NB4 (cell line): ENCODE measurements around the gene AGAP1.

Source experiments
- DNase-seq: peaks from one replicate; pipeline ENCODE4 v3.0.0; 2010; ENCODE audit warnings: low read depth
- H3K4me3 ChIP-seq: one replicate; pipeline ENCODE4 v1.5.1; 2011; ENCODE audit warnings: mild to moderate bottlenecking, low read depth, low read length, moderate library complexity
- CTCF ChIP-seq: IDR thresholded peaks from one replicate; pipeline ENCODE4 v1.5.1; 2012; ENCODE audit warnings: low read depth, low read length
- MAX ChIP-seq: IDR thresholded peaks from 2 replicates; pipeline ENCODE4 v1.6.1; 2011; ENCODE audit warnings: low read depth, low read length
- MYC ChIP-seq: IDR thresholded peaks from 2 replicates; pipeline ENCODE4 v1.6.1; 2011; ENCODE audit warnings: low read depth, low read length
- POLR2A ChIP-seq: IDR thresholded peaks from 2 replicates; pipeline ENCODE4 v1.6.1; 2011; ENCODE audit warnings: mild to moderate bottlenecking; ENCODE audit not compliant: insufficient read length; ENCODE audit errors: extremely low read depth

The AGAP1 gene

GRCh38 chr2:235768606-235769005 lies 274.8 kb downstream of the AGAP1 start:
- TF ChIP-seq POLR2A (no peak), MYC (no peak), MAX (no peak), CTCF (no peak)
- H3K4me3 ChIP-seq: no peak overlapping the region
- DNase-seq: no peak

- DNase-seq: no peak
- TF ChIP-seq CTCF (no peak), MYC (no peak), POLR2A (no peak), MAX (no peak)
- H3K4me3 ChIP-seq: no peak overlapping the region
Measured at GRCh38 chr2:235769046-235769445, 275.2 kb downstream of the AGAP1 start.

- H3K4me3 ChIP-seq: no peak overlapping the region
- TF ChIP-seq MYC (no peak), MAX (no peak), POLR2A (no peak), CTCF (no peak)
- DNase-seq: no peak
Measured at GRCh38 chr2:235770909-235771820, 277.3 kb downstream of the AGAP1 start.

- no peak for TF ChIP-seq MYC
- no peak for TF ChIP-seq CTCF
- no peak for TF ChIP-seq MAX
- no peak for TF ChIP-seq POLR2A
- DNase-seq: no peak
- H3K4me3 ChIP-seq: no peak overlapping the region
Measured at GRCh38 chr2:235773188-235773928, 279.5 kb downstream of the AGAP1 start.

GRCh38 chr2:235774153-235774870 lies 280.5 kb downstream of the AGAP1 start:
- no peak for DNase-seq
- H3K4me3 ChIP-seq: no peak overlapping the region
- no peak for TF ChIP-seq MAX
- TF ChIP-seq CTCF: no peak
- TF ChIP-seq MYC: no peak
- TF ChIP-seq POLR2A: no peak
